ENCODE measurements around the gene SLITRK2.

DNA sequence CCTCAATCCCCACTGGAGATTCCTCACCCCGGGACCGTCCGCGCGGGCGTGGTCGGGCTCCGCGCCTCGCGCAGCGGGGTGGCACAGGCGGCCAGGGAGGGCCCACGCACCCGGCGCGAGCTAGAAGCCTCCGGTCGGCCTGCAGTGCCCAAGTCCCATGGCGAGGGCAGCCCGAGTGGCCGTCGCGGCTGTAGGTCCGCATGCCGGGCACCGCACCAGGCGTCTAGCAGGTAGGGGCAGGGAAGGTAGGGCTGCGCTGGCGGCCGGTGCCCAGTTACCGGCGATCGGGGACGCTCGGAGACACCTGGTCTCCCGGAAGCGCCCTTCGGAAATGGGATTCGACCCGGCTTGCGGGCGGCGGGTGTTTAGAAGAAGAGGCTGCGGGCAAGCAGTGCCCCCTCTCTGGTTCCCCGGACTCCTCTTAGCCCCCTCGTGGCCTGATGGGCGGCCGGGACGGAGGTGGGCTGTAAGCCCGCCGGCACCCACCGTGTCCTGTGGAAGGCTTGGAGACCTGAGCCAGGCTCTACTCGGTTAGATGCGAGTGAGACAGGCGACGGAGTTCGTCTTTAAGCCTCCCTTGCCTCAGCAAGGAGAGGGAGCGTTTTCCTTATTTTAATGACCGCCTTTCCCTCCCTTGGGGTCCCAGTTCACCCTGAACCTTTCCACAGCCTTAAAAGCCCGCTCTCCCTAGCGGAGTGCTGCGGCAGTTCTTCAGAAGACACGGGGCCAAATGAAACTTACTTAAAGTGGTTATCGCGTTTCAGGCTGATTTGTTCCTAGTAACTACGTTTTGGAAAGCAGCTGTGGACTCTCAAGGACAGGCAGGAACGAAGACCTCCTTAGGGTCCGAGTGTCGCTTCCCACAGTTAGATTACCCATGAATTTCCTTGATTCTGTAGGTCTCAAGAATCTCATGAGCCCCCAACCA, 821 bp downstream of the SLITRK2 start:
- TF ChIP-seq, protein P1, sequence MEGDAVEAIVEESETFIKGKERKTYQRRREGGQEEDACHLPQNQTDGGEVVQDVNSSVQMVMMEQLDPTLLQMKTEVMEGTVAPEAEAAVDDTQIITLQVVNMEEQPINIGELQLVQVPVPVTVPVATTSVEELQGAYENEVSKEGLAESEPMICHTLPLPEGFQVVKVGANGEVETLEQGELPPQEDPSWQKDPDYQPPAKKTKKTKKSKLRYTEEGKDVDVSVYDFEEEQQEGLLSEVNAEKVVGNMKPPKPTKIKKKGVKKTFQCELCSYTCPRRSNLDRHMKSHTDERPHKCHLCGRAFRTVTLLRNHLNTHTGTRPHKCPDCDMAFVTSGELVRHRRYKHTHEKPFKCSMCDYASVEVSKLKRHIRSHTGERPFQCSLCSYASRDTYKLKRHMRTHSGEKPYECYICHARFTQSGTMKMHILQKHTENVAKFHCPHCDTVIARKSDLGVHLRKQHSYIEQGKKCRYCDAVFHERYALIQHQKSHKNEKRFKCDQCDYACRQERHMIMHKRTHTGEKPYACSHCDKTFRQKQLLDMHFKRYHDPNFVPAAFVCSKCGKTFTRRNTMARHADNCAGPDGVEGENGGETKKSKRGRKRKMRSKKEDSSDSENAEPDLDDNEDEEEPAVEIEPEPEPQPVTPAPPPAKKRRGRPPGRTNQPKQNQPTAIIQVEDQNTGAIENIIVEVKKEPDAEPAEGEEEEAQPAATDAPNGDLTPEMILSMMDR (IDR thresholded peaks at IDR 0.05), result no peak
- no peak for TF ChIP-seq ZFX (IDR thresholded peaks at IDR 0.05; ENCODE audit: borderline replicate concordance)

Data from 22Rv1 (cell line).